ENCODE measurements around the gene SLC1A3. TPM values are rescaled to one million over a fixed set of nuclear protein-coding genes. Genes with fewer than 3 reads are reported as not detected.
A peak's percentile ranks its signal among the peaks of the same experiment; 100 is the strongest.

The SLC1A3 gene
- total RNA-seq, result 10 to 100 TPM; 44.7 to 67.4 TPM

GRCh38 chr5:36606428-36607113 is at the start of gene SLC1A3:
SLC1A3 (plus strand) TSS chr5:36606606; CDS start chr5:36608424, 1,818 bp downstream.
- no peak for TF ChIP-seq CTCF (IDR thresholded peaks at IDR 0.05)
- no peaks in the 10 kb centered on the region for H3K27me3 ChIP-seq (replicated peaks; ENCODE audit: insufficient read depth)
- H3K27ac ChIP-seq, result no peak within 1 kb of the TSS
- no peaks in the 10 kb centered on the region for H3K9me3 ChIP-seq
- no peak for ATAC-seq (ENCODE audit: insufficient number of reproducible peaks, low FRiP score, low read depth)
- DNase-seq (ENCODE audit: low spot score), result no peak
- H3K36me3 ChIP-seq, result no peaks in the 10 kb centered on the region
- H3K4me1 ChIP-seq (ENCODE audit: control insufficient read depth in 1 of 2, low read depth in 2 of 2), result no peaks in the 10 kb centered on the region
- H3K4me3 ChIP-seq, result peak within 1 kb of the TSS; percentile 73

DNA sequence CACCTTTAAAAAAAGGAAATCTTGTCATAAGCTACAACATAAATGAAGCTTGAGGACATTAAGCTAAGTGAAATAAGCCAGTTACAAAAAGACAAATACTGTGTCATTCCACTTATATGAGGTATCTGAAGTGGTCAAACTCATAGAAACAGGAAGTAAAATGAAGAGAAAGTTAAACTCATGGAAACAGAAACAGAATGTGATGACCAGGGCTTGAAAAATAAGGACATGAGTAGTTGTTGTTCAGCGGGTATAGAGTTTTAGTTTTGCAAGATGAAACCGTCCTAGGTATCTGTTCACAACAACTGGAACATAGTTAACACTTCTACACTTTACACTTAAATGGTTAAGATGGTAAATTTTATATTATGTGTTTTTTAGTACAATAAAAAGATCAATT is 47.8 kb upstream of the SLC1A3 start:
- no peak for ATAC-seq (ENCODE audit: insufficient number of reproducible peaks, low FRiP score, low read depth)
- Histone ChIP-seq H3K27me3 (replicated peaks; ENCODE audit: insufficient read depth) (no peaks in the 10 kb centered on the region), H3K27ac (no peak overlapping the region), H3K36me3 (no peaks in the 10 kb centered on the region), H3K9me3 (no peaks in the 10 kb centered on the region), H3K4me3 (no peak overlapping the region), H3K4me1 (ENCODE audit: control insufficient read depth in 1 of 2, low read depth in 2 of 2) (no peaks in the 10 kb centered on the region)
- DNase-seq (ENCODE audit: low spot score), result no peak
- TF ChIP-seq CTCF (IDR thresholded peaks at IDR 0.05), result no peak

DNA sequence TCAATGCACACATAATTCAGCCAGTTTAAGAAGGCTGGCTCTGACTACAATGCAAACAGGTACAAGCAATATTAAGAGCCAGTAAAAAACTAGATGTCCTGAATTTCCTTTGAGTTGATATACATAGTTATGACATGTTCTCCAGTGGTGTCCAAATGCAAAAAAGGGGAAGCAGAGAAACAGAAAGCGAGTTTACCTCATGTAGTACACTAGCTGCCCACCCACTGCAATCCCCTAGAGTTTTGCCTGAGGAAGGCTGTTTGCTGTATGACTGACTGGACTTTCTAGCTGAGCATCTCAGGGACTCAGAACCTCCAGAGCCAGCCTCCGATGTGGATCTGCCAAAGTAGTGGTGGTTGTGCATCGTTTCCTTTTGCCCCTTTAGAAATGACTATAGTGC is 44.8 kb upstream of the SLC1A3 start:
- no peaks in the 10 kb centered on the region for H3K36me3 ChIP-seq
- DNase-seq (ENCODE audit: low spot score), result no peak
- H3K4me3 ChIP-seq, result no peak overlapping the region
- no peak for ATAC-seq (ENCODE audit: insufficient number of reproducible peaks, low FRiP score, low read depth)
- TF ChIP-seq CTCF (IDR thresholded peaks at IDR 0.05), result no peak
- H3K9me3 ChIP-seq, result no peaks in the 10 kb centered on the region
- no peaks in the 10 kb centered on the region for H3K4me1 ChIP-seq (ENCODE audit: control insufficient read depth in 1 of 2, low read depth in 2 of 2)
- H3K27me3 ChIP-seq (replicated peaks; ENCODE audit: insufficient read depth), result no peaks in the 10 kb centered on the region
- no peak overlapping the region for H3K27ac ChIP-seq

DNA sequence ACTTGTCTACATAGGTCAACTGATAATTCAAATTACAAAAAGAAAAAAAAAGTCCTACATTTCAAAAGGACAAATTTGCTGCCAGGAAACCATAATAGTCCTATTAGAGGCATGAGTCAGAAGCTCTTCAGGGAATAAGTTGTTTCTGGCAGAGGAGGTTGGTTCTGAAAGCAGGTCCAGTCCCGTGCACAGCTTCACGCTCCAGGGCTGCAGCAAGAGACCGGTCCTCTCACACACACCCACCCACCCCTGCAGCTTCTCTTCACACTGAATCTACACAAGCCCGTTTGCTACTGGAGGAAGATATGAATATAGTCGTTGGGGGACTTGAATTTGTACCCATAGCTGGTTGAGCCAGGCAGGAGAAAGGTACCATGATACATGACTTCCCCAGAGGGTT is 36.9 kb upstream of the SLC1A3 start:
- H3K9me3 ChIP-seq, result no peaks in the 10 kb centered on the region
- no peaks in the 10 kb centered on the region for H3K36me3 ChIP-seq
- H3K4me1 ChIP-seq (ENCODE audit: control insufficient read depth in 1 of 2, low read depth in 2 of 2), result peaks cover 0 to 22% of the 10 kb centered on the region in 2 donors
- no peak for DNase-seq (ENCODE audit: low spot score)
- no peak overlapping the region for H3K27ac ChIP-seq
- H3K4me3 ChIP-seq, result no peak overlapping the region
- no peaks in the 10 kb centered on the region for H3K27me3 ChIP-seq (replicated peaks; ENCODE audit: insufficient read depth)
- ATAC-seq (ENCODE audit: insufficient number of reproducible peaks, low FRiP score, low read depth), result no peak
- TF ChIP-seq CTCF (IDR thresholded peaks at IDR 0.05), result no peak

DNA sequence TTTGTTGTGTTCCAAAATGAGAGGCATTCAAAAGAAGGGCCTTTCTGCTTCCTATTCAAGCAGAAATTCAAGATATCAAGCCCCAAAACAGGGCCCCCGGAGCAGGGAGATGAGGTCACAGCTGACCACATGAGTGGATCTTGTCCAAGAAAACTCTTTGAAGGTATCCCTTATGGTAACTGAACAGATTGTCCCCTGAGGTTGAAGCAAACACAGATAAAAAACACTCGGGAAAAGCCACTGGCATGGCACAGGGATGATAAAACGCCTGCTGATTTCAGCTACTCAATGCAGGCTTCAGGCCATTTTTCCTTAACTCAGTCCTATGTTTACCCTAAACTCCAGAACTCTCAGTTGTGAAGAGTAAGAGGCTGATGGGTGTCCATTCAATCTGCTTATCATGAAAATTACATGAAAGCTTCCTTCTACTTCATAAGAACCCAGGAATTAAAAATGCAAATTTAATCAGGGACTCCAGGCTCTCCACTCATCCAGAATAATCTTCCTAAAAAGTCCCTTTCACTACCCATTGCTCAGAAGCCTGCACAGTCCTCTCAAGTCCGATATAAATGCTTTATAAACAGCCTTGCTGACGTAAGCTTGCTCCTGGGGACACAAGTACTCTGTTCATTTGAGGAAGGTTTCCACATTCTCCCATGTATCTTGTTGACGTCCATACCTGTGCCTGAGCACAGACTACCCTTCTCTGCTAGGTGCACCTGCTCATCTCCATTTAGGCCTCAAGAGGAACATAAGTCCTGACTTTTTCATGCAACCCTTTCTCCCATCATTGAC is 35.9 kb upstream of the SLC1A3 start:
- Histone ChIP-seq H3K9me3 (no peaks in the 10 kb centered on the region), H3K27me3 (replicated peaks; ENCODE audit: insufficient read depth) (no peaks in the 10 kb centered on the region), H3K36me3 (no peaks in the 10 kb centered on the region), H3K4me1 (ENCODE audit: control insufficient read depth in 1 of 2, low read depth in 2 of 2) (peaks cover 0 to 22% of the 10 kb centered on the region in 2 donors), H3K27ac (no peak overlapping the region), H3K4me3 (no peak overlapping the region)
- TF ChIP-seq CTCF (IDR thresholded peaks at IDR 0.05), result no peak
- DNase-seq (ENCODE audit: low spot score) (no peak), ATAC-seq (ENCODE audit: insufficient number of reproducible peaks, low FRiP score, low read depth) (no peak)
